ENCODE data around the gene ANKRD37. TPM values are rescaled to one million over a fixed set of nuclear protein-coding genes. Genes with fewer than 3 reads are reported as not detected.

Gene ANKRD37, protein sequence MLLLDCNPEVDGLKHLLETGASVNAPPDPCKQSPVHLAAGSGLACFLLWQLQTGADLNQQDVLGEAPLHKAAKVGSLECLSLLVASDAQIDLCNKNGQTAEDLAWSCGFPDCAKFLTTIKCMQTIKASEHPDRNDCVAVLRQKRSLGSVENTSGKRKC
- total RNA-seq: 4.0 and 4.2 TPM in 2 replicates
- polyA plus RNA-seq: 4.2 and 5.8 TPM in 2 replicates
- polyA plus RNA-seq (2011; cell fraction: cytosol; rRNA removed): 4.8 and 6.4 TPM in 2 replicates
- 13.3 and 14.2 TPM in 2 replicates for polyA plus RNA-seq (2011; cell fraction: nucleus; rRNA removed)
- polyA plus RNA-seq (2012): 3.4 and 3.5 TPM in 2 replicates
- polyA minus RNA-seq: 3.0 and 5.5 TPM in 2 replicates
- 6.9 TPM for polyA minus RNA-seq (2011; cell fraction: cytosol; rRNA and poly(A)+ RNA removed)
- 15.2 and 19.3 TPM in 2 replicates for polyA minus RNA-seq (2011; cell fraction: nucleus; rRNA and poly(A)+ RNA removed)
- Bru-seq, nascent RNA: percentile 50 among the genes with signal in this experiment
- BruChase-seq, experiment 1, labeled RNA remaining after a 6-hour chase: percentile 38 among the genes with signal in this experiment
- percentile 42 among the genes with signal in this experiment for BruChase-seq, experiment 2, labeled RNA remaining after a 2-hour chase
- long read RNA-seq, transcript ANKRD37-201 (5 exons, 1,141 nt): major isoform, 10 of 18 reads
- long read RNA-seq, partial matches to known transcripts: 1 of 18 reads
- long read RNA-seq, other reads (novel, unspliced or antisense): 7 of 18 reads

DNA sequence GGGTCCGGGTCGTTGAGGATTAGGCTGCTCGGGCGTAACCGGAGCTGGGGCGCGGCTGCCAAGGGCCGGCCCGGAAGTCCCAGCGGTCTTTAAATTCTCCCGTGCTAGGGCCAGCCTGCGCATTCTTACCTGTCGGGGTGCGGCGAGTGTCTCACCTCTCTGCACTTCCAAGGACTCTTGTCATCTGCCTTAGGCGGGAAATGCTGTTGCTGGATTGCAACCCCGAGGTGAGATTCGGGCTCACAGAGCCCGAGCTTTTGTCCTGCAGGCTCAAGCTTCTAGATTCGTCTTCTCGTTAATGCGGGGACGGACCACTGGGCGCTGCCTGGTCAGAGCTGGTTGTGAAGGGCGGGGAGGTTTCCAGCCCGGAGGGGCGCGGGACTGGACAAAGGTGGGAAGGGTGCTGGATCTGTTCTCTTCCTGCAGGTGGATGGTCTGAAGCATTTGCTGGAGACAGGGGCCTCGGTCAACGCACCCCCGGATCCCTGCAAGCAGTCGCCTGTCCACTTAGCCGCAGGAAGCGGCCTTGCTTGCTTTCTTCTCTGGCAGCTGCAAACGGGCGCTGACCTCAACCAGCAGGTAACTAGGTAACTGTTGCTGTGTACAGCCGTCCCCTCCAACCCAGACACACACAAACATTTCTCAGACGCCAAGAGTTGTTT lies at the start of gene ANKRD37:
ANKRD37 (plus strand) TSS at position 118 of the 662 bp plus-strand sequence; CDS start at position 201, 83 bp downstream.
- Histone ChIP-seq H3K9me1 (replicated peaks; ENCODE audit: control insufficient read depth, extremely low read depth, insufficient read depth, low read length) (no peaks in the 10 kb centered on the region), H3K27ac (ENCODE audit: insufficient read depth, low read depth, low read length) (peak within 1 kb of the TSS; percentile 96), H3K79me2 (ENCODE audit: control insufficient read depth, insufficient read depth, low read length) (no peaks in the 10 kb centered on the region), H3K36me3 (ENCODE audit: control insufficient read depth in 2 of 2, extremely low read depth in 1 of 2, insufficient read depth in 2 of 2, low read length in 2 of 2) (peaks cover 0 to under 1% of the 10 kb centered on the region in 2 experiments), H3K9me3 (replicated peaks; ENCODE audit: control insufficient read depth, insufficient read depth, low read length) (no peaks in the 10 kb centered on the region), H3K9ac (replicated peaks; ENCODE audit: extremely low read depth, insufficient read depth, low read length) (peak within 1 kb of the TSS; percentile 95), H4K20me1 (replicated peaks; ENCODE audit: control insufficient read depth, extremely low read depth, insufficient read depth, low read length) (no peaks in the 10 kb centered on the region), H3K4me3 (replicated peaks in 1 of 3; ENCODE audit: insufficient read depth in 1 of 3, low read depth in 1 of 3, low read length in 3 of 3) (peak within 1 kb of the TSS; percentile 54 to 90 (median 87)), H3K4me2 (ENCODE audit: insufficient read depth, low read length) (peak within 1 kb of the TSS; percentile 99), H2AFZ (ENCODE audit: low read depth, low read length) (peak within 1 kb of the TSS; percentile 93), H3K4me1 (ENCODE audit: control insufficient read depth, extremely low read depth, insufficient read depth, low read length) (peaks cover 37% of the 10 kb centered on the region), H3K27me3 (ENCODE audit: control insufficient read depth in 2 of 2, insufficient read depth in 2 of 2, low read length in 2 of 2) (no peaks in the 10 kb centered on the region)
- FAIRE-seq (no peak), DNase-seq (ENCODE audit: low read depth, low spot score) (peak; percentile 69)
- intact Hi-C loops (cut with micrococcal nuclease) (loop anchor here (1.0 to 5.0 kb wide), 10 partner anchors 15 to 640 kb away; partner anchors contain the start of genes CCDC110 and UFSP2), dilution Hi-C loops (cut with MboI; ENCODE audit: extremely low pct_ligation_motif_present, low sequenced_read_pairs) (loop anchor here (25.0 kb wide), 1 partner anchor 110 kb away; no protein-coding TSS in a partner anchor)
- TF ChIP-seq, protein P1, sequence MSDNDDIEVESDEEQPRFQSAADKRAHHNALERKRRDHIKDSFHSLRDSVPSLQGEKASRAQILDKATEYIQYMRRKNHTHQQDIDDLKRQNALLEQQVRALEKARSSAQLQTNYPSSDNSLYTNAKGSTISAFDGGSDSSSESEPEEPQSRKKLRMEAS (IDR thresholded peaks at IDR 0.05; ENCODE audit: insufficient read depth, insufficient read length): no peak
- peak; percentile 12 for TF ChIP-seq POLR2AphosphoS5 (IDR thresholded peaks at IDR 0.05; ENCODE audit: insufficient read depth, low read depth, low read length)
- ChIA-PET CTCF (interaction anchor here (0.9 to 4.2 kb wide), 8 partner anchors 9 to 211 kb away, joined by 3 to 24 read pairs (median 8); partner anchors contain the start of genes SNX25 and UFSP2), POLR2A (interaction anchor here (1.4 to 1.7 kb wide), 2 partner anchors 12 to 28 kb away, joined by 3 to 5 read pairs; no protein-coding TSS in a partner anchor)
- no TSS peak for BruUV-seq (replicated peaks)
